GM18861 (cell line): ENCODE results near the gene ERCC5.

Source experiments
- ATAC-seq: cut with Tn5 transposase; IDR thresholded peaks from one replicate; pipeline ENCODE4 v1.9.1; 2021; ENCODE audit not compliant: unreplicated experiment

ERCC5 gene

DNA sequence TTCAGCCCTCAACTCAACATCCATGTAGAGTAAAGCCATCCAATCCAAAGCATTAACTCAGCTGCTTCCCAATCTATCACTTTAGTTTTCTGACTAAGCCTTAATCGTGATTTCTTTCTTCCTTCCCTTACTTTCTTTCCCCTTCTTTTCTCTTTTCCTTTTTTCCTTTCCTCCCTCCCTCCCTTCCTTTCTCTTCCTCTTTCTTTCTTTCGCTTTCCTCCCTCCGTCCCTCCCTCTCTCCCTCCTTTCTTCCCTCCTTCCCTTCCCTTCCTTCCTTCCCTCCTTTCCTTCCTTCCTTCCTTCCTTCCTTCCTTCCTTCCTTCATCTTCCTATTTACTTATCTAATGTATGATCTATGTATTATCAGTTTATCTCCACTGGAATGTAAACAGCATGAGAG, 71.2 kb downstream of the ERCC5 start:
- ATAC-seq: no peak

DNA sequence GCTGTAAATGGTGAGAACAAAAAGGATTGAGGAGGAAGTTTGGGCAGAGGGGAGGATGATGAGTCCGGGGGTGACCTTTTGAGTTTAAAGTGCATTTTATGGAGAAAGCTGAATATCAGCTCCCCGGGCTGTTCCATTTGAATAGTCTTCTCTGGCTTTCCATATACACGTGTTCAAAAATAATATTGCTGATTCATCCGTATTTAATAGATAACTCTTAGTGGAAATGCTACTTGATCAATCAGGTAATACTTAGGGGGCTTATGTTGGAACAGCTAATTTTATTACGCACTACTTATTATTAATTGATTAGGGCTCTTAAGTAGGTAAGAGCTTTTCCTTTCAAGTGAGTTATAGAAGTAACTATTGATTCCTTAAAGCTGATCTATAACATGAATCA, 76.4 kb downstream of the ERCC5 start:
- no peak for ATAC-seq
